Vagina (tissue), 2 donors: ENCODE data around the gene HORMAD2.

Experiments
- CTCF ChIP-seq, 3 experiments: fragments of 450-650 bp in 2 of 3; fragments of 200-600 bp in 1 of 3; sonication (generic) in 1 of 3; IDR thresholded peaks; one replicate each; pipeline ENCODE4 v1.5.1; 2017 to 2019; ENCODE audit warnings: antibody characterized with exemption in 3 of 3, mild to moderate bottlenecking in 2 of 3, moderate library complexity in 2 of 3
- POLR2AphosphoS5 ChIP-seq, 2 donors: sonication (generic); formaldehyde crosslinking; IDR thresholded peaks; one replicate each; pipeline ENCODE4 v1.9.0; 2017; ENCODE audit warnings: antibody characterized with exemption in 2 of 2, mild to moderate bottlenecking in 2 of 2, low read depth in 1 of 2; ENCODE audit not compliant: insufficient read depth in 1 of 2

- TF ChIP-seq CTCF (IDR thresholded peaks at IDR 0.05): no peak
- TF ChIP-seq POLR2AphosphoS5 (IDR thresholded peaks at IDR 0.05; ENCODE audit: insufficient read depth in 1 of 2, low read depth in 1 of 2): no peak
Observed at GRCh38 chr22:30214703-30215407, 134.6 kb downstream of the HORMAD2 start.
